ENCODE data around the gene SPAG16.

DNA sequence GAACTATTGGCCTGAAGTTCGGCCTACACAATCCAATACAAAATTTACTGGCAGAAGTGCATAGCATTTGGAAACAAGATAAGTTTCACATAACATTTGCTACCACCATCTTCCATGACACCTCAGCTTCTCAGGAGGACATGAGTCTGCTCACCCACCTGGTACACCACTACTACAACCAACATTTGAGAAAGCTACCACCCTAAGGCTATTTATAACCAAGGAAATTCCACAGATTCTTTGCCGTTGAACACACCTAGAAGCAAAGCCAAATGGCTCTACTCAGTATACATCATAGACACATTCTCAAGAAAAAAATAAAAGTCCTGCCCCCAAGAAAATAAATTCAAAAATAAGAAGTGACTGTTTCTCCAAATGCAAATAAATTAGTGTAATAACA lies 145.3 kb downstream of the SPAG16 start:
- TF ChIP-seq CTCF (IDR thresholded peaks at IDR 0.05) (no peak), EP300 (IDR thresholded peaks at IDR 0.05; ENCODE audit: low read depth) (no peak)

Data from transverse colon (tissue), 3 donors.